HepG2 (cell line): ENCODE data around the gene SPN. TPM values are rescaled to one million over a fixed set of nuclear protein-coding genes. Genes with fewer than 3 reads are reported as not detected.
A peak's percentile ranks its signal among the peaks of the same experiment; 100 is the strongest.

Source experiments
- BORCS8-MEF2B ChIP-seq: sonication (generic); formaldehyde crosslinking; IDR thresholded peaks from 2 replicates; pipeline ENCODE4 v1.8.0; 2022; ENCODE audit warnings: mild to moderate bottlenecking, missing genetic modification reagents
- CREB1 ChIP-seq, 2 experiments: fragments of 450-650 bp in 1 of 2; IDR thresholded peaks; 2 replicates each; pipeline ENCODE4 v1.6.1; 2016 to 2017; ENCODE audit warnings: control low read depth in 1 of 2, mild to moderate bottlenecking in 1 of 2, missing compliant biosample characterization in 1 of 2, missing genetic modification characterization in 1 of 2
- ERF ChIP-seq: IDR thresholded peaks from 2 replicates; pipeline ENCODE4 v1.6.1; 2018; ENCODE audit warnings: missing biosample characterization, missing genetic modification reagents
- HES4 ChIP-seq: sonication (generic); formaldehyde crosslinking; IDR thresholded peaks from 2 replicates; pipeline ENCODE4 v1.9.0; 2021; ENCODE audit warnings: mild to moderate bottlenecking, missing genetic modification reagents, borderline replicate concordance
- KDM4B ChIP-seq: sonication (generic); formaldehyde crosslinking; IDR thresholded peaks from 2 replicates; pipeline ENCODE4 v1.4.0; 2020; ENCODE audit warnings: missing genetic modification reagents
- SOX13 ChIP-seq, 3 experiments: fragments of 450-650 bp in 1 of 3; sonication (generic) in 1 of 3; formaldehyde crosslinking in 1 of 3; IDR thresholded peaks in 2 of 3; conservative IDR thresholded peaks in 1 of 3; 2 replicates each; pipeline versions ENCODE4 v1.5.0 to v1.6.1; 2016 to 2020; ENCODE audit warnings: antibody characterized with exemption in 1 of 3, mild to moderate bottlenecking in 1 of 3, missing compliant biosample characterization in 1 of 3, missing genetic modification reagents in 1 of 3, moderate library complexity in 1 of 3
- SP140L ChIP-seq: sonication (generic); formaldehyde crosslinking; IDR thresholded peaks from 2 replicates; pipeline ENCODE4 v1.4.0; 2020; ENCODE audit warnings: missing genetic modification reagents, borderline replicate concordance
- ZNF24 ChIP-seq: fragments of 450-650 bp; IDR thresholded peaks from 2 replicates; pipeline ENCODE4 v1.6.1; 2017; ENCODE audit warnings: antibody characterized with exemption, mild to moderate bottlenecking
- ZNF292 ChIP-seq: sonication (generic); formaldehyde crosslinking; IDR thresholded peaks from 2 replicates; pipeline ENCODE4 v1.8.1; 2022; ENCODE audit warnings: mild to moderate bottlenecking, low read depth, missing genetic modification reagents, borderline replicate concordance
- ZNF335 ChIP-seq: sonication (generic); formaldehyde crosslinking; IDR thresholded peaks from 2 replicates; pipeline ENCODE4 v1.4.0; 2020; ENCODE audit warnings: missing genetic modification reagents
- polyA plus RNA-seq, 8 experiments: library from polyadenylated mRNA; depleted of rRNA in 3 of 8; stranded (reverse) in 7 of 8; unstranded in 1 of 8; fragments of >200 nt; fragmentation: Illumina TruSeq in 4 of 8; extraction: Trizol in 4 of 8; gene quantifications; 2 replicates each; pipeline versions ENCODE4 v1.2.1 to v1.2.3, GENCODE V29; 2011 to 2016; ENCODE audit warnings: low read depth in 4 of 8, missing spikeins in 1 of 8, mixed read lengths in 1 of 8; ENCODE audit not compliant: insufficient read depth in 1 of 8
- total RNA-seq, 5 experiments: library from RNA; depleted of rRNA; stranded (reverse); fragments of >200 nt; fragmentation: Illumina TruSeq; extraction: Trizol; gene quantifications; 2 replicates each; pipeline ENCODE4 v1.2.3, GENCODE V29; 2016; ENCODE audit warnings: low read depth in 1 of 5
- TF ChIP-seq, protein P1 (sequence below): sonication (generic); formaldehyde crosslinking; IDR thresholded peaks from 2 replicates; pipeline ENCODE4 v1.5.0; 2020; ENCODE audit warnings: mild to moderate bottlenecking, missing genetic modification reagents, moderate library complexity
- TF ChIP-seq, protein P2 (sequence below): sonication (generic); formaldehyde crosslinking; IDR thresholded peaks from 2 replicates; pipeline ENCODE4 v1.4.0; 2020; ENCODE audit warnings: missing genetic modification reagents, borderline replicate concordance
- TF ChIP-seq, protein P3 (sequence below): IDR thresholded peaks from 2 replicates; pipeline ENCODE4 v1.6.1; 2018; ENCODE audit warnings: missing genetic modification reagents
- TF ChIP-seq, protein P4 (sequence below): sonication (generic); formaldehyde crosslinking; IDR thresholded peaks from 2 replicates; pipeline ENCODE4 v1.4.0; 2020; ENCODE audit warnings: missing genetic modification reagents, borderline replicate concordance
- TF ChIP-seq, protein P5 (sequence below): IDR thresholded peaks from 2 replicates; pipeline ENCODE4 v1.6.1; 2012; ENCODE audit warnings: inconsistent platforms

The SPN gene
- total and polyA plus RNA-seq, 2 of the 13 experiments (the other 11 are each of a cell fraction or from before 2014, with no cell fraction given), result 0.22 to 1.6 TPM

DNA sequence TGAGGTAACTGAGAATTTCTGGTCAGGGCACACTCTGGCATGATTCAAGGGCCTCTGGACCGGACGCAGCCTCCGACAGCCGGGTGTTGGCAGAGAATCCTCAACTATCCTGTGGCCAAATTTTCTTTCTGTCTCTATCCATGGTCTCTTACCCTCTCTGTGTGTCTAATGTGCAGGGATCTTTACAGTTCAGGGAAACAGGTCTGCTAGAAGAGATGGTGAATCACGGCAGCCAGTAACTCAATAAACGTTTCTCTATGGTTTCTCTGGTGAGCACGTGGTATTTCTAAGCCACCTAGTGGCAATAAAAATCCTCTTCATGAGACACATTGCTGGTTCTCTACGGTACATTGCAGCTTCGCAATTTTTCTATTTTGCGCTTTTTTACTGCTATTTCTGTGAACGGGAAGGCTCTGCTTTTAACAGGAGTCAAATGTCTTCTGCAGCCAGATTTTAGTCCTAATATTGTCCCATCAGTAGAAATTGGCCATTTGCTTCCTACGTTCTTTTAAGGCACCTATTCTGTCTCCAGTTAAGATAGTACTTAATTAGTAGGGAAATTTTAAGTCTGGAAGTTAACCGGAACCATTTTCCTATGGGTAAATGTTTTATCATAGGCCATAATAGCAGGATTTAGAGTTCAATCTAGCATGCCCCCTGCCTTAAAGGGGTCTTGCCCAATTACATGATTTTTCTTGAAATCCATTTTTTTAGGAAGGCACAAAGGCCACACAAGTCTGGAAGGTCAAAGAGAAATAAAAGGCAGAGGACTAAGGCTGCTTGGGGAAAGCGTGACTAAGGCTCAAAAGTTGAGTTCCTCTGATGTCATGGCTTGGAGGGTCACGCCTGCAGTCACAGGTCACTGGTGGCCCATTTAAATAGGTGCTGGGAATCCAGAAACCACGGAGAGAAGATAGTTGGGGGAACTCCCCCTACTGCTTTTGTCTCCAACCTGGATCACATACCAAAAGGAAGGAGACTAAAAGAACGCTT is 47.5 kb downstream of the SPN start (continued):
- TF ChIP-seq, protein P1, sequence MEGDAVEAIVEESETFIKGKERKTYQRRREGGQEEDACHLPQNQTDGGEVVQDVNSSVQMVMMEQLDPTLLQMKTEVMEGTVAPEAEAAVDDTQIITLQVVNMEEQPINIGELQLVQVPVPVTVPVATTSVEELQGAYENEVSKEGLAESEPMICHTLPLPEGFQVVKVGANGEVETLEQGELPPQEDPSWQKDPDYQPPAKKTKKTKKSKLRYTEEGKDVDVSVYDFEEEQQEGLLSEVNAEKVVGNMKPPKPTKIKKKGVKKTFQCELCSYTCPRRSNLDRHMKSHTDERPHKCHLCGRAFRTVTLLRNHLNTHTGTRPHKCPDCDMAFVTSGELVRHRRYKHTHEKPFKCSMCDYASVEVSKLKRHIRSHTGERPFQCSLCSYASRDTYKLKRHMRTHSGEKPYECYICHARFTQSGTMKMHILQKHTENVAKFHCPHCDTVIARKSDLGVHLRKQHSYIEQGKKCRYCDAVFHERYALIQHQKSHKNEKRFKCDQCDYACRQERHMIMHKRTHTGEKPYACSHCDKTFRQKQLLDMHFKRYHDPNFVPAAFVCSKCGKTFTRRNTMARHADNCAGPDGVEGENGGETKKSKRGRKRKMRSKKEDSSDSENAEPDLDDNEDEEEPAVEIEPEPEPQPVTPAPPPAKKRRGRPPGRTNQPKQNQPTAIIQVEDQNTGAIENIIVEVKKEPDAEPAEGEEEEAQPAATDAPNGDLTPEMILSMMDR (CRISPR knock-in tag), result peak; percentile 81
- TF ChIP-seq BORCS8-MEF2B (CRISPR knock-in tag), result no peak
- 0 out of 2 replicates have a peak, but pooled peaks have one; percentile 14 for TF ChIP-seq ZNF24
- TF ChIP-seq CREB1 (IDR thresholded peaks at IDR 0.05), result 0 out of 2 replicates have a peak, but pooled peaks have one; percentile 31
- TF ChIP-seq CREB1 (CRISPR knock-in tag; IDR thresholded peaks at IDR 0.05), result no peak
- TF ChIP-seq, protein P2, sequence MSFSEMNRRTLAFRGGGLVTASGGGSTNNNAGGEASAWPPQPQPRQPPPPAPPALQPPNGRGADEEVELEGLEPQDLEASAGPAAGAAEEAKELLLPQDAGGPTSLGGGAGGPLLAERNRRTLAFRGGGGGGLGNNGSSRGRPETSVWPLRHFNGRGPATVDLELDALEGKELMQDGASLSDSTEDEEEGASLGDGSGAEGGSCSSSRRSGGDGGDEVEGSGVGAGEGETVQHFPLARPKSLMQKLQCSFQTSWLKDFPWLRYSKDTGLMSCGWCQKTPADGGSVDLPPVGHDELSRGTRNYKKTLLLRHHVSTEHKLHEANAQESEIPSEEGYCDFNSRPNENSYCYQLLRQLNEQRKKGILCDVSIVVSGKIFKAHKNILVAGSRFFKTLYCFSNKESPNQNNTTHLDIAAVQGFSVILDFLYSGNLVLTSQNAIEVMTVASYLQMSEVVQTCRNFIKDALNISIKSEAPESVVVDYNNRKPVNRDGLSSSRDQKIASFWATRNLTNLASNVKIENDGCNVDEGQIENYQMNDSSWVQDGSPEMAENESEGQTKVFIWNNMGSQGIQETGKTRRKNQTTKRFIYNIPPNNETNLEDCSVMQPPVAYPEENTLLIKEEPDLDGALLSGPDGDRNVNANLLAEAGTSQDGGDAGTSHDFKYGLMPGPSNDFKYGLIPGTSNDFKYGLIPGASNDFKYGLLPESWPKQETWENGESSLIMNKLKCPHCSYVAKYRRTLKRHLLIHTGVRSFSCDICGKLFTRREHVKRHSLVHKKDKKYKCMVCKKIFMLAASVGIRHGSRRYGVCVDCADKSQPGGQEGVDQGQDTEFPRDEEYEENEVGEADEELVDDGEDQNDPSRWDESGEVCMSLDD (CRISPR knock-in tag), result no peak
- TF ChIP-seq HES4 (CRISPR knock-in tag), result no peak
- TF ChIP-seq ZNF335 (CRISPR knock-in tag), result no peak
- TF ChIP-seq, protein P3, sequence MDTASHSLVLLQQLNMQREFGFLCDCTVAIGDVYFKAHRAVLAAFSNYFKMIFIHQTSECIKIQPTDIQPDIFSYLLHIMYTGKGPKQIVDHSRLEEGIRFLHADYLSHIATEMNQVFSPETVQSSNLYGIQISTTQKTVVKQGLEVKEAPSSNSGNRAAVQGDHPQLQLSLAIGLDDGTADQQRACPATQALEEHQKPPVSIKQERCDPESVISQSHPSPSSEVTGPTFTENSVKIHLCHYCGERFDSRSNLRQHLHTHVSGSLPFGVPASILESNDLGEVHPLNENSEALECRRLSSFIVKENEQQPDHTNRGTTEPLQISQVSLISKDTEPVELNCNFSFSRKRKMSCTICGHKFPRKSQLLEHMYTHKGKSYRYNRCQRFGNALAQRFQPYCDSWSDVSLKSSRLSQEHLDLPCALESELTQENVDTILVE (CRISPR knock-in tag), result peak; percentile 31; the same call in 1 of the 2 replicates
- TF ChIP-seq, protein P4, sequence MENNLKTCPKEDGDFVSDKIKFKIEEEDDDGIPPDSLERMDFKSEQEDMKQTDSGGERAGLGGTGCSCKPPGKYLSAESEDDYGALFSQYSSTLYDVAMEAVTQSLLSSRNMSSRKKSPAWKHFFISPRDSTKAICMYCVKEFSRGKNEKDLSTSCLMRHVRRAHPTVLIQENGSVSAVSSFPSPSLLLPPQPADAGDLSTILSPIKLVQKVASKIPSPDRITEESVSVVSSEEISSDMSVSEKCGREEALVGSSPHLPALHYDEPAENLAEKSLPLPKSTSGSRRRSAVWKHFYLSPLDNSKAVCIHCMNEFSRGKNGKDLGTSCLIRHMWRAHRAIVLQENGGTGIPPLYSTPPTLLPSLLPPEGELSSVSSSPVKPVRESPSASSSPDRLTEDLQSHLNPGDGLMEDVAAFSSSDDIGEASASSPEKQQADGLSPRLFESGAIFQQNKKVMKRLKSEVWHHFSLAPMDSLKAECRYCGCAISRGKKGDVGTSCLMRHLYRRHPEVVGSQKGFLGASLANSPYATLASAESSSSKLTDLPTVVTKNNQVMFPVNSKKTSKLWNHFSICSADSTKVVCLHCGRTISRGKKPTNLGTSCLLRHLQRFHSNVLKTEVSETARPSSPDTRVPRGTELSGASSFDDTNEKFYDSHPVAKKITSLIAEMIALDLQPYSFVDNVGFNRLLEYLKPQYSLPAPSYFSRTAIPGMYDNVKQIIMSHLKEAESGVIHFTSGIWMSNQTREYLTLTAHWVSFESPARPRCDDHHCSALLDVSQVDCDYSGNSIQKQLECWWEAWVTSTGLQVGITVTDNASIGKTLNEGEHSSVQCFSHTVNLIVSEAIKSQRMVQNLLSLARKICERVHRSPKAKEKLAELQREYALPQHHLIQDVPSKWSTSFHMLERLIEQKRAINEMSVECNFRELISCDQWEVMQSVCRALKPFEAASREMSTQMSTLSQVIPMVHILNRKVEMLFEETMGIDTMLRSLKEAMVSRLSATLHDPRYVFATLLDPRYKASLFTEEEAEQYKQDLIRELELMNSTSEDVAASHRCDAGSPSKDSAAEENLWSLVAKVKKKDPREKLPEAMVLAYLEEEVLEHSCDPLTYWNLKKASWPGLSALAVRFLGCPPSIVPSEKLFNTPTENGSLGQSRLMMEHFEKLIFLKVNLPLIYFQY (CRISPR knock-in tag), result no peak
- TF ChIP-seq, protein P5, sequence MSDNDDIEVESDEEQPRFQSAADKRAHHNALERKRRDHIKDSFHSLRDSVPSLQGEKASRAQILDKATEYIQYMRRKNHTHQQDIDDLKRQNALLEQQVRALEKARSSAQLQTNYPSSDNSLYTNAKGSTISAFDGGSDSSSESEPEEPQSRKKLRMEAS, result peak; percentile 94
- TF ChIP-seq SP140L (CRISPR knock-in tag), result 0 out of 2 replicates have a peak, but pooled peaks have one; percentile 79
- peak; percentile 36; the same call in 1 of the 2 replicates for TF ChIP-seq ERF (CRISPR knock-in tag)
- TF ChIP-seq SOX13 (IDR thresholded peaks at IDR 0.05), result no peak
- 0 out of 4 replicates have a peak, but pooled peaks of 1 of the 2 experiments have one; percentile 5 for TF ChIP-seq SOX13 (CRISPR knock-in tag; conservative IDR thresholded peaks at IDR 0.05 in 1 of 2, IDR thresholded peaks at IDR 0.05 in 1 of 2)
- TF ChIP-seq ZNF292 (CRISPR knock-in tag), result no peak
- no peak for TF ChIP-seq KDM4B
